ENCODE data around the gene SCO1.
"Not testable (repeated sequence)": the region's sequence is repeated elsewhere in the genome, so short reads cannot be mapped to it uniquely, and the experiment has no call there.

The SCO1 gene

DNA sequence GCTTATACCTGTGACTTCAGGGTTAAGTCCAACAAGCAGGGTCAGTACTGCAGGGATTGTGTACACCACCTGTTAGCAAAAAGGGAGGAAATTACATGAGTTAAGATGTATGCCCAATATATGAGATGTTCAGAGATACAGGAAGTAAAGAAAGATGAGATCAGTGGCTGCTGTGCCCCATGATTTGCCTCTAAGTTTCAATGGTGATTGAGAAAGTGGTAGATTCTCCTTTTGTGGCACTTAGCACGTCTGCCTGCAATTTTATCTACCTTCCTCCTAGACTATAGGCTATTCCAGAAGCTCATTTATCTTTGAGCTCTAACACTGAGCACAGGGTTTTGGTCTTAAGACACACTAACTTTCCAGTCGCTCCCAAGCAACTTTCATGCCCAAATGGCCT is 28.9 kb upstream of the SCO1 start:
- no peak for DNase-seq (ENCODE audit: extremely low read depth in 1 of 2, low read depth in 1 of 2)

DNA sequence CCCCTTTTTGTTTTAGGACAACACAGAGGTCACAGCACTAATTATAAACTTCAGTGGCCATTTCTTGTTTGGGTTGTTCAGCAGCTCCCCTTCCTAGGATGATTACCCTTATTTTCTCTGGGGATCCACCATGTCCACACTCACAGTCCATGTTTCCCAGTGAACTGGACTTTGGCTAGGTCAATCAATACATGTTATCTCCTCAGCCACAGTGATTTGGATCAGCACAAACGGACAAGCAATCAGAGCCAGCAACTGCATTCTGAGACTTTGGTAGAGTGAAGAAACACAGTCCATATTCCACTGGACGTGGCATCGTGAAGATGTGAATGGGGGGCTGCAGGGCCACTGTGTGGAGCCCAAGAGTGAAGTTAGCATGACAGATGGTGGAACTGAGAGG is 27.9 kb upstream of the SCO1 start:
- DNase-seq (ENCODE audit: extremely low read depth in 1 of 2, low read depth in 1 of 2), result no peak

DNA sequence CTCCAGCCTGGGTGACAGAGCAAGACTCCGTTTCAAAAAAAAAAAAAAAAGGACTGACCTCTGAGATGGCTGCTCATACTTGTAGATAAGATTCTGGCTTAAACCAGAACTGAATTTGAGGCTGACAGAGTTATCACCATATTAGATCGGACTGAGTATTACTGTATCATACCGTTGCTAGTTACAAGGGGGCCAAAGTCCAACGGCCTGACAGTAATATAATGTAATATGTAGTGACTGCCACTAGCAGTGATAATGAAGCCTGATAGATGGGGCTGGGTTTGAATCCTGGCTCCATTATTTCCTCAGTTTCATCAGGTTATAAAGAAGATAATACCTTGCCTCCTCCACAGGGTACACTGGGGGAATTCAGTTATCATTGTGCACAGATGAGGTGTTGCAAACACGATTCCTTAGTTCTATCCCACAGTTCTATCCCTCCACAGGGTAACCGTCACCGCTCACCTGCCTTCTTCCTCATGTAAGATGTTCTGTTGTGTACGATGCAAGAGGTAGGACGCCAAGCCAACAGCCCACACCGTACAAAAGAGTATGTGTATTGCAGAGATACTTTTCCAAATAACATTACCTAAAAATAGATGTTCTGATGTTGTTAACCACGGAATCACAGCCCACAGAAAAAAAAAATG is 27.3 kb upstream of the SCO1 start:
- DNase-seq (ENCODE audit: extremely low read depth in 1 of 2, low read depth in 1 of 2), result no peak

DNA sequence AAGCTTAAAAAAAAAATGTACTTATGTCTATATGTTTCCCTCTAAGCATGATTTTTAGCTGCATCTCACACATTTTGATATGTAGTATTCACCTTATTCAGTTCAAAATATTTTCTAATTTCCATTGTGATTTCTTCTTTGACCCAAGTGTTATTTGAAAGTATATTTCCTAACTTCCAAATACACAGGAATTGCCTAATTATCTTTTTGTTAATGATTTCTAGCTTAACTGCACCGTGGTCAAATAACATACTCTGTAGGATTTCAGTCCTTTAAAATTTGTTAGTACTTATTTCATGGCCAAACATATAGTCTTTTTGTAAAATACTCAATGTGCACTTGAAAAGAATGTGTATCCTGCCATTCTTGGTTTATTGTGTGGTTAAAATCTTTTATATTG is 21.2 kb upstream of the SCO1 start:
- DNase-seq (ENCODE audit: extremely low read depth in 1 of 2, low read depth in 1 of 2), result no peak

DNA sequence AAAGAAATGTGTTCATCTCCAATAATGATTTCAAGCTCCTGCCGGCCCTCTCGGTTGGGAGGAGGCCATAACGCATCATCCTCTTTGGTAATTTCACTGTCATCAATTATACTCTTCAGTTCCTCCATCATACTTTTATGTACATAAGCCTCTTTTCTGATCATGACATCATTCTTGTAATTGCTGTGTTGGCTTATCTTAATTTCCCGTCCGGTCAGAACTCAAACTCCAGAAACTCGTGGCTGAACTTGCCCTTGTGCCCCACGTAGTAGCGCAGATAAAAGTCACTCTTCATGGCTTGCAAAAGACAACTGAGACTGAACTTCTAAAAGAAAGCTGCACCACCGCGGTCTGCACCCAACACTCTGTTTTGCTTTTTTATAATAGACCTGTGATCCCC is 18.9 kb upstream of the SCO1 start:
- no peak for DNase-seq (ENCODE audit: extremely low read depth in 1 of 2, low read depth in 1 of 2)

DNA sequence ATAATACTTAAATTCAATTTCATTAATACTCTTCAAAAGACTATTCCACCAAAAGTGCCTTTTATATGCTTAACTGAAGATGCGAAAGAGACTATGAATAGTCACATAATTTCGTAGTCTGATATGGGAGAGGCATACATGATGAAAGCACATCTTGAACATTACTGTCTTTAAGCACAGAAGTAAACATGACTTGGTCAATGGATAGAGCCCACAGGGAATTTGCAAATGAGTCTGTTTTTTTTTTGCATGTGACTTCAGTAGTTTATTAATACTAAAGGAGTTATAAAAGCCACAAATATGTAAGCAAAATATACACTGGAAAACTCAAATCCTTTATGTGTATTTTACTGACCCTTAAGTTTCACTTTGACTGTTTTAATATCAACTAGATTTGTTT is 16.0 kb upstream of the SCO1 start:
- DNase-seq (ENCODE audit: extremely low read depth in 1 of 2, low read depth in 1 of 2), result no peak

DNA sequence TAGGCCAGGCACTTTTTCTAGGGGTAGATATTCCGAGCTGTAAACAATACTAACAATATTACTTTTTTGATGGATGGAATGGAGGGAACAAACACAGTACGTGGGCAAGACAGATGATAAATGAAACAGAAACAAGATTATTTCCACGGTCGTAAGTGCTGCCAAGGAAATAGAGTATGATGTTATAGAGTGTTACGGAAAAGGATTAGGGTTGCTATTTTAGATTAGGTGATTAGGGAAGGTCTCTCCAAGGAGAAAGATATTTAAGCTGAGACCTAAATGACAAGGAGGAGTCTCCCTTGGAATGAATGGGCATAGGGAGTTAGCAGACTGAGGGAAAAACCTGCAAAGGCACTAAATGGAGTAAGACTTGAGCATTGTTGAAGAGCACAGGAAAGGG is 8.4 kb upstream of the SCO1 start:
- DNase-seq (ENCODE audit: extremely low read depth in 1 of 2, low read depth in 1 of 2), result no peak

DNA sequence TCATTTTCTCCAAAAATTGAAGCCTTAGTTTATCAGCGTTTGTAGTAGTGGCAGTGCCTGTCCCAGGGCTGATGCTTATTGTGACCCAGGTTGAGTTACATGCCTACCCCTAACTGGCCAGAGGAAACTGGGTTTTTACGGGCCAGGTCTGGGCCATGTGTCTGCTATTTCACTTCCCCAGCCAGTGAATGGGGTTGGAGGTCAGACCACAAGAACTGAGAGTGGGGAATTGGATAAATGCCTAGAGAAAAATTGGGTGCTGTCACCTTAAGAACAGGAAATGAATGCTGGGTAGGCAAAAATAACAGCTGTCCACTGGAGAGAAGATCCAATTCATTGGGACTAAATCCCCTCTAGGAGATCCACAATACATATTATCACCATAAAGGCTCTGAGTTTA is 5.2 kb upstream of the SCO1 start:
- DNase-seq (ENCODE audit: extremely low read depth in 1 of 2, low read depth in 1 of 2), result no peak

DNA sequence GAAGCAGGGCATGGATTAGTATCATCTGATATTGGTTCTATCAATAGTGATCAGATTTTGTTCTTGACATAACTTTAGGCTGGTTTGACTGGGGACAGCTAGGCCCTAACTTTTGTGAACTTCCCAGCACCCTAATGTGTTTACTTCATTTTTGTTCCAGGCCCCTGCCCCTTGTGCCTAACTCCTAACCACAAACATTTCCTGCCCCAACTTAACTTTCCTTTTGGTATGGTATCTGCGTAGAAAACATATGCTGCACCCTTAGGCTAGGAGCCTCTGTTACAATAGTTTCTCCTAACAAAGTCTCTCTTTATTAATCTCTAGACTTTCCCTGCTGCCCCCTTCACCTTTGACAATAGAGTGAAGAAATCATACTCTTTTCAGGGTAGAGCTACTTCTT is 2.5 kb upstream of the SCO1 start:
- DNase-seq (ENCODE audit: extremely low read depth in 1 of 2, low read depth in 1 of 2), result no peak

DNA sequence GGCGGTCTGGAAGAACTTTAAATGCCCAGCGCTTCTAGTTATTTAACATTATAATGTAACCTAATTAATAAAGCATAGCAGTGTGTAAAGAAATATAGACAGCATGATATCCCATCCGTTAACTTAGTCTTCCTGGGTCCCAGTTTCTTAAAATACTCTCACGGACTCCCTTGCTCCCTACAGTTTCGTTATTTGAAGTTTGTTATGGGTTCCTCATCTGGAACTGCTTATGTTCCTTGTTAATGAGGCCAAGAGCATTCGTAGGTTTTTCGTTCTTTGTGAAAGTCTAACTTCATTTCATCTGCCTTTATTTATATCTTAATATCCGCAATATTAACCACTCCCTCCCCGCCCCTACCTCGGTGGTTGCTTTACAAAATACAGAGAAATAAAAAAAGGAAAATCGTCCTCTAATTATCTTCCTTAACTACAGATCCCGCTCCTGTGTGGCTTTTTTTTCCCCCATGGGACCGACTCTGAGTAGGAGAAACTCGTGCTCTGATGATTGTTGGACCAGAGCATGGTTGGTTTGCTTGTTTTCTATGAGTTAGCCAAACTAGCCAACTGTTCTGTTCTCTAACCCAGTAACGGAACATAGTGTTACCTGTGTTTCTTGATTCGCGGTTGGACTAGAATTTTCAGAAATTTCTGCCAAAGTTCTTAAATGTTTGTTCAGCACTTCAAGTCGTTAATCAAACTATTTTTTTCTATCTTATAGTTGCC is 924 bp upstream of the SCO1 start:
- no peak for DNase-seq (ENCODE audit: extremely low read depth in 1 of 2, low read depth in 1 of 2)

DNA sequence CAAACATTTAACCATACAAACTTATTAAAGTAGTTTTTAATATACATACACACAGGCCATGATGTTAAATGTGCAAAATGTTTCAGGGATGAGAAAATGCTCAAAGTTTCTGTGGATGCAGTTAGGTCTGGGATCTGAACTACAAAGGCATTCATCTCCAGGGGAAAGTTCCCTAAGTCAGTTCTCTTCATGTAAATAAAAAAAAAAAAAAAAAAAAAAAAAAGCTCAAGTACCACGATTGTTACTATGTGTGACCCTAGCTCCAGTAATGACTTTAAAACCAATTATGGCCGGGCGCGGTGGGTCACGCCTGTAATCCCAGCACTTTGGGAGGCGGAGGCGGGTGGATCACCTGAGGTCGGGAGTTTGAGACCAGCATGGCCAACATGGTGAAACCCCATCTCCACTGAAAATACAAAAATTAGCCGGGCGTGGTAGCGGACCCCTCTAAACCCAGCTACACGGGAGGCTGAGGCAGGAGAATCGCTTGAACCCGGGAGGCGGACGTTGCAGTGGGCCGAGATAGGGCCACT is 1.4 kb downstream of the SCO1 start:
- not testable (repeated sequence) for DNase-seq (ENCODE audit: extremely low read depth in 1 of 2, low read depth in 1 of 2)

DNA sequence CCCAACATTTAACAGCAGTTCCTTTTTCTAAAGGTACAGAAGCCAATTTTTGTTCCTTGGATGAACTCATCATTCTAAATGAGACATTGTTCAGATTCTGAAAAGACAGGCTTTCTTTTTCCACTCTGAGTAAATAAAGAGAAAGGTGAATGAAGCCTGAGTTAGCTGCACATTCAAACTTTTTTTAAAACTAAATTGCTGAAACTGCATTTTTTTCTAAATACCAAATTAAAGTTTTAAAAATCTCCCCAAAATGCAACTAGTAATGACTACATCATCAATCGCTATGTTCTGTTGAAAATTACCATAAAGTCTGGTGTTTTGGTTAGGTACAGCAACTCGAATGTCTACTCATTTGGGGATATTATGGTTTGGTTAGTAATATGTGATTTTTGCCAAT is 9.8 kb downstream of the SCO1 start:
- no peak for DNase-seq (ENCODE audit: extremely low read depth in 1 of 2, low read depth in 1 of 2)

DNA sequence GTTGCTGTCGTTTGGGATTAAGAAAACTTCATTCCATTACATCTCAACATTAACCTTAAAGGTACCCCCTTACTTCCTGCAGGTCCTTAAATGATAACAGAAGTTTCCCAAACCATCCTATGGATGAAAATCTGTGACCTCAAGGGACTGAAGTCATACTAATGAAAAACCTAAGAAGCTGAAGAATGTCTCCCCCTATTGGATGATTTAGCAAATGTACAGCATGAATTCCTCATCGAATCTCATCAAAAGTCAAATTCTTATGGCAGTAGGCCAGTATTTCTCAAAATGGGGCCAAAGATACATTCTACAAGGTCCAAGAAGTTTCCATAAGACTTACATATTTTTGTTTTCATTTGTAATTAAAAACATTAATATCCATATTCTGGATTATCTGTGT is 13.5 kb downstream of the SCO1 start:
- DNase-seq (ENCODE audit: extremely low read depth in 1 of 2, low read depth in 1 of 2), result no peak

DNA sequence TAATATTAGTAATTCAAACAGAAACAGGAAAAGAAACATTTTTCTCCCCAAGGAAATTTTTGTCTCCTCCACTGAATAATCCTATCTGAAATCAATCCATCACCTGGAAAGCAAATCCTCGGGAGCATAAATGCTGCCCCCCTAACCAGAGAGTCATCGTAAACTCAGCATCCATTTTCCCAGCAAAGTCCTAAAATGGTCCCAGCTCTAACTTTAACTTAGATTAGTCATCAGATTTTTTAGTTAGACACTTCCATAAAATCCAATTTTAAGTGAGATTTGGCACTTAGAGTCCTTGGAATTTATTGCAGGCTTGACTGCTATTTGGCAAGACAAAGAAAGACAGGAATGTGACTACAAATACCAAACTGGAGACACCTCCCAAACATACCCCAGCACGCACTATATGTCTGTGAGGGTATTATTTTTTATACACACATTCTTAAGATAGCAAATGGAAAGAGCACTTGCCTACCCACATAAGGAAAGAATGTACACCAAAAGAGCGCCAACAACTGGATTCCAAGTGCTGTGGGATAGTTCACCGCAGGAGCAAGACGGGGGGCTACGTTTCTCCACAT is 15.4 kb downstream of the SCO1 start:
- DNase-seq (ENCODE audit: extremely low read depth in 1 of 2, low read depth in 1 of 2), result no peak

DNA sequence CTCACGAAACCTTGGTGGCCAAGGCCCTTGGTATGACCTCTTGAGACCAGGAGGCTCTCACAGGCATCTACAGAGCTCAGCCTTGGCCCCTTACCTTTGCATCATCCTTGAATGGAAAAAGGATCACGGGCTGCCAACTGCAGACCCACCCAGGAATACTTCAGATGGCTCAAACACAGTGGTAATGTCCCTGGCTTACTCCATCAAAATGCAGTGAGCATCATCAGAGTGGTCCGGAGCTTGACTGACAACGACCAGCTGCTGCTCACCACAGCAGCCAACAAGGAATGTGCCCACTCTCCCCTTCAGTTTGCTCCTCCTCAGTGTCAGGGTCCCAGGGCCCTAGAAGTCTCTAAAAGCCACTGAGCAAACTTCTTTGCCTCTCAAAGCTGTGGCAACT is 22.6 kb downstream of the SCO1 start:
- DNase-seq (ENCODE audit: extremely low read depth in 1 of 2, low read depth in 1 of 2), result no peak

DNA sequence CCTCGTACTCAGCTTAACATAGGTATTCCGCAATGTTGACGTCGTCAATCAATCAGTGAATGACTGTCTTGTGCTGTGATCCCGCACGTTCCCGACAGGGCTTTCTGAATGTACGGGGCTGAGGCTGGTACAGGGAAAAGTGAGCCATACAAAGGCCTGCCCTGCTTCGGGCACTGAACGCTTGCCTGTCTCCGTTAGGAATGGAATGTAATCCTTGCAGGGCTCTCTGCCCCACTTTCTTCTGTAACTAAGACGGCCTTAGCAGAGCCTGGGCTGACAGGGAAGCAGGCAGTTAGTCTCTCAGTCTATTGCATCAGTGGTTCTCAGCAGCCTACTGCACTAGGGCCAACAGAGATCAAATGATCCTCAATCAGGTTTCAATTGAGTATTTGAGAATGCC is 24.0 kb downstream of the SCO1 start:
- DNase-seq (ENCODE audit: extremely low read depth in 1 of 2, low read depth in 1 of 2), result no peak

DNA sequence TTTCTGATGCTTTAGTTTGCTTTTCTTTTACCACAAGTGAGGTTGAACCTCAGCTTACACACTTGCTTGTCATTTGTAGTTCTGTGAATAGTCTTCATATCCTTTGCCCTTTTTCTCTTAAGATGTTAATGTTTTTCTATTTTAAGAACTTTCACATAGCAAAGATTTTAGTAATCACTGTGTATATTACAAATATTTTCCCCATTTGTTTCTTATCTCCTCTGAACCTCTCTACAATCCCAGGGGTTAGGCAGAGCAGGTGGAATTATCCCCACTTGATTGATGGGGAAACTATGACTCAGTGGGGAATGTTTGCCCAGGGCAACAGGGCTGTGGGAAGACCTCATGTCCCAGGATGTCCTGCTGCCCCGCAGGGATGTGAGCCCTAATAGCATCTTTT is 28.6 kb downstream of the SCO1 start:
- DNase-seq (ENCODE audit: extremely low read depth in 1 of 2, low read depth in 1 of 2), result no peak

DNA sequence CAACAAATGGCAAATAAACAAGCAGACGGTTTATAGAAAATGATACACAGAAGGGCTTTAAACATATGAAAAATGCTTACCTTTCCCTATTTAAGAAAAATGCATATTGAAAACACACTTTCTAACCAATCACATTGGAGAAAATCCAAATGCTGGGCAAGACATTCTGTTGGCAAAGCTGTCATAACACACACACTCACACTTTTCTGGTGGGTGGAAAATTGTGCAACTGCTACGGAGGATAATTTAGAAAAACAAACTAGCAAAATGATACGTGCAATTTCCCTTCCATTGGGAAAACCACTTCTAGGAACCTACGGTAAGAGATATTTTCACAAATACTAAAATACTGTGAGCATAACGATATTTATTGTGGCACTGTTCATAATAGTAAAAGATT is 30.4 kb downstream of the SCO1 start:
- DNase-seq (ENCODE audit: extremely low read depth in 1 of 2, low read depth in 1 of 2), result no peak

DNA sequence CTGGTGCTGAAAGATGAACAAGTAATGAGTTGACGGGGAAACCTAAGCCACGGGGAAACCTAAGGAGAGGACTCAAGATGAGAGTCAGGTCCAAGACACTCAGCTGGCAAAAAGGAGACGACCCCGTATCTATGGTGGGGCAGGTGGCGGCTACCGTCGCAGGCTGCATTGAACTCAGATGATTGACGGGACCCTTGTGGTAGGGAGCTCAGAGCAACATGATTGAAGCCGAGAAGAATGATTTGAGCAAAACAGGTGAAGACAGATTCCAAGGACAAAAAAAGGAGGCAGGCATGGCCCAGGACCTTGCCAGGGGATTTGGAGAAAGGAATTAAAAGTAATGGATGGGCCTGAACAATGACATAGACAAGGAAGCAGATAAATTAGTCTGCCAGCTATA is 32.8 kb downstream of the SCO1 start:
- DNase-seq (ENCODE audit: extremely low read depth in 1 of 2, low read depth in 1 of 2), result no peak

DNA sequence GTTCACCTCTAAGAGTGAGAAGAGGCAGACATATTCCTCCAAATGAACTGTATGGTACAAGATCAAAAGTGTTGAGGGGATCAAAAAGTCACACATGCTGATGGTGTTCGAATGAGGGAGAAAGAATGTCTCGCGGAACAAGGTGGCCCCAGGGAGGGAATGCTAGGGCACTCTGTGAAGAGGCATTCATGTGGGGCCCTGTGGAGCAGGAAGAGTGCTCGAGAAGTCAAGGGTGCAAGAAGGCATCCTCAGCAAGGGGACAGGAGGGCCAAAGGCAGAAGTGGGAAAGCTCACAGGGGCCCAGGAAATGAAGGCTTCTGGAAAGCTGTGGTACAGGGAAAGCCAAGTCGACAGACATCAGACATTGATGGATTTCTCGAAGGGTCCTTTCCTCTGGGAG is 34.1 kb downstream of the SCO1 start:
- no peak for DNase-seq (ENCODE audit: extremely low read depth in 1 of 2, low read depth in 1 of 2)

DNA sequence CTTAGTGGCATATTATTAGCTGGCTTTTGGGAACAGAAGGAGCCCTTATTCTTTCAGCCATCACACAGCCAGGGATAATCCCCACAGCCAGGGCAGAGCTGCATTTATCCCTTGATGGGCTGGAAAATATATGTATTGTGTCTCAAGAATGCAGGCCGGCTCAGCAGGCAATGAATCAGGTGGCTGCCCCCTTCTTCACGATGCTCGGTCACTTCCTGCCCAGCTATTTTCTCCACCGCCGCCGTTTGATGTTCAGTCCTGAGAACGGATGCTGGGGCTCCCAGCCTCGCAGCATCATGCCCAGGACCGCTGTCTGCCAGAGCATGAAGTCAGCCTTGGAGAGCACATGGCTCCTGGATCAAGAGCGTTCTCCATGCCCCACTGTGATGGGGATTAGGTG is 35.9 kb downstream of the SCO1 start:
- no peak for DNase-seq (ENCODE audit: extremely low read depth in 1 of 2, low read depth in 1 of 2)

DNA sequence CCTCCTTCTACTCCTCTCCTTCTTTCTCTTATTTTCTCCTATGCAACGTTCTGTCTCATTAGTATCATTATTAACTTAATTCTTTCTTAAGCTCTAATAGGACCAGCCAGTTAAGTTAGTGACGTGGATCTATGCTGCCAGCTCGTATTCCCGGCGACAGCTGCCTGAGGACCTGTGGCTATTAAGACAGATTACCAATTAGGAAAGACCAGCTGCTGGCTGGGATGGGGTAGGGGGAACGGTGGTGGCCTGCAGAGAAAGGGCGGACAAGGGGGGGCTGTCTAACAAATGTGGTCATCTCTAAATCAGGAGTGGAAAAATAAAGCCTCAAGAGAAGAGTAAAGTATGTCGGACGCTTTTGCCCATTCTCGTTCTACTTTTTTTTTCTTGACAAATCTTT is 39.5 kb downstream of the SCO1 start:
- no peak for DNase-seq (ENCODE audit: extremely low read depth in 1 of 2, low read depth in 1 of 2)

Measured in activated CD8-positive, alpha-beta memory T cell treated with anti-CD3 and anti-CD28 coated beads for 1 hour (primary cell).